ENCODE data around the gene PPP1CA. TPM values are rescaled to one million over a fixed set of nuclear protein-coding genes. Genes with fewer than 3 reads are reported as not detected.

The PPP1CA gene
- total RNA-seq, 1 experiment from 2014 or later = 668 TPM

DNA sequence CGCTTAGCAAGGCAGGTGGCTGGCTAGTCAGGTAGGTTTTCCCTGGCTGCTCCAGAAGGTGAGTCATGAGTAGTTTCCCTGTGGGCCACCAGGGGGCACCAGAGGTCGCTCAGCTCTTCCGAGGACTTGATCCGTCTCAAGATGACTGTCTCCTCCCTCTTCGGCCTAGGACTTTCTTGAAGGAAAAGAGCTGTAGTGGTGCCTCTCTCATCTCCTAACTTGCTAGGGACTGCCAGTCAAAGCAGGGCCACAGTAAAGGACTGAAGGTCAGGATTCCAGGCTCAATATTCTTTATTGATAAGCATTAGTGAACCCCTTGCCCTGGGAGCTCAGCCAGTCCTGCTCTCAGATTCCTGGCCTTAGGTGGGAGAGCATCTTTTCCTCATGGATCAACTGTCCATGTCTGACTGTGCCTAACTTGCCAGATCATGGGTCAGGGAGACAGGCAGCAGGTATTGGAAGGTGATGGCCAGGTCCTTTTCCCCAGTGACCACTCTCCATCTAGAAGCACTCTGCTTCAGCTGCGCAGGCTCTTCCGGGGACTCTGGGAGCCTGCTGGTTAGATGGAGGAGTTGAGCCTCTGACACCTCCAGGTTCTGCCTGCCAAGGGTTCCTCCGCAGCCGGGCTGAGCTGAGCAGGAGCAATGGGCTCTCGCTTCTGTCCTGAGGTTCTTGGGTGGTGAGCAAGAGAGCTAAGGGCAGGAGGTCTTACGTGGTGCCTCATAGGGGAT lies 50.2 kb downstream of the PPP1CA start:
- DNase-seq (ENCODE audit: low read depth in 1 of 2, low spot score in 2 of 2) = peak; percentile 74 to 80
- no peaks in the 10 kb centered on the region for H3K27me3 ChIP-seq (replicated peaks)
- peaks cover 47% of the 10 kb centered on the region for H3K4me1 ChIP-seq (replicated peaks)
- no peak overlapping the region for H3K27ac ChIP-seq
- peaks cover 4% of the 10 kb centered on the region; the same call in 1 of the 2 replicates for H3K36me3 ChIP-seq
- H3K4me3 ChIP-seq = no peak overlapping the region
- H3K9me3 ChIP-seq (replicated peaks) = no peaks in the 10 kb centered on the region

DNA sequence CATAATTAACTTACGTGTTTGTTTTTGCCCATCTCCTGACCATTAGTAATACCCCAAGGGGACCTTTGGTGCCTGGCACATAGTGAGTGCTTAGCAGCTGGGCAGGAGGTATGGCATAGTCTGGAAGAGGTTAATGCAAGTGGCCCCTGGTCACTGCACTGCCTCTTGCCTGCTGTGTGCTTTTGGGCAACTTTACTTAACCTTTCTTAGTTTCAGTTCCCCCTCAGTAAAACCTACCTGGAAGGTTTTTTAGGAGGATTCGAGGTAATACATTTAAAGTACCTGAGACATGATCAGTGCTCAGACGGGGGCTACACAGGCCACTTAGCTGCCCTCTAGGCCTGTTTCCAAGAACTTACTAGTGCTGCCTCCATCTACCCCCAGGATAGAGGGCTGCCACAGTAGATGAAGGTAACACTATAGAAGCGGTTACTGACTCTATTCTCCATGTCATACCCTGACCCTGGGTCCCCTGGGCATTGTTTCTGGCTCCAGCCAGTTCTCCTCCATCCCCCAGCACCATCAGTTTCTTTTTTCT lies 51.7 kb downstream of the PPP1CA start:
- H3K4me1 ChIP-seq (replicated peaks) = peaks cover 32% of the 10 kb centered on the region
- no peak overlapping the region for H3K4me3 ChIP-seq
- no peak for DNase-seq (ENCODE audit: low read depth in 1 of 2, low spot score in 2 of 2)
- H3K27me3 ChIP-seq (replicated peaks) = no peaks in the 10 kb centered on the region
- peaks cover 4% of the 10 kb centered on the region; the same call in 1 of the 2 replicates for H3K36me3 ChIP-seq
- H3K27ac ChIP-seq = no peak overlapping the region
- H3K9me3 ChIP-seq (replicated peaks) = no peaks in the 10 kb centered on the region

DNA sequence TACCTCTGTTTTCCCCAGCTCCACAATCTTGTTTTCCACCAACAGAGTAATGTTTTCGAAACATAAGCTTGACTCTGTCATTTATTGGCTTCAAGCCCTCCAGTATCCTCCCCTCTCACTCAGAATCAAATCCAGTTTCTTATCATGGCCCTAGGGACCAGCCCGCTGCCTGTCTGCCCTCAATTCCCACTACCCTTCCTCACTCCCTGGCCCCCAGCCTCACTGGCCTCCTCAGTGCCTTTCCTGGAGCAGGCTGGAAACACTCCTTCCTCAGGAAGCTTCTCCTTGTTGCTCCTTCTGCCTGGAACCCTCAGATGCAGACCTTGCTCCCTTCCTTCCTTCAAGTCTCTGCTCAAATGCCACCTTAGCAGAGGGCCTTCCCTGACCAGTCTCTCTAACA lies 52.2 kb downstream of the PPP1CA start:
- H3K27ac ChIP-seq = no peak overlapping the region
- no peaks in the 10 kb centered on the region for H3K9me3 ChIP-seq (replicated peaks)
- DNase-seq (ENCODE audit: low read depth in 1 of 2, low spot score in 2 of 2) = no peak
- peaks cover 27% of the 10 kb centered on the region for H3K4me1 ChIP-seq (replicated peaks)
- peaks cover 4% of the 10 kb centered on the region; the same call in 1 of the 2 replicates for H3K36me3 ChIP-seq
- no peaks in the 10 kb centered on the region for H3K27me3 ChIP-seq (replicated peaks)
- H3K4me3 ChIP-seq = no peak overlapping the region

DNA sequence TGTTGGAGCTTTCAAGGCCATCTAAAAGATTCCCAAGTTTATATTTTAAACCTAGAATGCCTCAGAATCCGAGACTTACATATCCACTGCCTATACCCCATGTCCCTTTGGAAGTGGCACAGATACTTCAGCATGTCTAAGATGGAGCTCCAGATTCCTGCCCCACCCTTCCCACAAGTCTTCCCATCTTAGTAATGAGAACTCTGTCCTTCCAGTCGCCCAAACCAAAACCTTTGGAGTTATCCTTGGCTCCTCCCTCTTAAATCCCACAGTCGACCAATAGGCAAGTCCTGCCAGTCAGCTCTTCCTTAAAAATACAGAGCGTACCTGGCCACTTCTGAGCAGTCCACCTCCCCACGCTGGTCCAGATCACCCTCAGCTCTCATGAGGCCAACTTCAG lies 52.6 kb downstream of the PPP1CA start:
- H3K4me3 ChIP-seq = no peak overlapping the region
- H3K27me3 ChIP-seq (replicated peaks) = no peaks in the 10 kb centered on the region
- H3K36me3 ChIP-seq = peaks cover 4% of the 10 kb centered on the region; the same call in 1 of the 2 replicates
- no peak for DNase-seq (ENCODE audit: low read depth in 1 of 2, low spot score in 2 of 2)
- no peak overlapping the region for H3K27ac ChIP-seq
- H3K9me3 ChIP-seq (replicated peaks) = no peaks in the 10 kb centered on the region
- H3K4me1 ChIP-seq (replicated peaks) = peaks cover 23% of the 10 kb centered on the region

Other genes with a start within 250 kb of the PPP1CA start
- 96.2 and 138 TPM in 2 replicates for gene GRK2, start 135.4 kb downstream of the PPP1CA start, total RNA-seq (2014; rRNA removed; shearing (Covaris generic))
- 40.2 and 61.7 TPM in 2 replicates for gene ANKRD13D, start 112.6 kb downstream of the PPP1CA start, total RNA-seq (2014; rRNA removed; shearing (Covaris generic))
- 13.4 and 17.5 TPM in 2 replicates for gene SSH3, start 98.3 kb downstream of the PPP1CA start, total RNA-seq (2014; rRNA removed; shearing (Covaris generic))
- 81.8 and 125 TPM in 2 replicates for gene POLD4, start 48.3 kb downstream of the PPP1CA start, total RNA-seq (2014; rRNA removed; shearing (Covaris generic))
- 6.9 and 9.4 TPM in 2 replicates for gene CLCF1, start 28.3 kb downstream of the PPP1CA start, total RNA-seq (2014; rRNA removed; shearing (Covaris generic))
- gene RAD9A, start 9.9 kb downstream of the PPP1CA start, total RNA-seq (2014; rRNA removed; shearing (Covaris generic)) = 13.8 and 25.1 TPM in 2 replicates
- not detected in 2 replicates for gene TBC1D10C, start 2.2 kb upstream of the PPP1CA start, total RNA-seq (2014; rRNA removed; shearing (Covaris generic))
- gene CARNS1, start 13.8 kb upstream of the PPP1CA start, total RNA-seq (2014; rRNA removed; shearing (Covaris generic)) = not detected in 2 replicates
- 166 and 177 TPM in 2 replicates for gene RPS6KB2, start 26.6 kb upstream of the PPP1CA start, total RNA-seq (2014; rRNA removed; shearing (Covaris generic))
- gene PTPRCAP, start 35.8 kb upstream of the PPP1CA start, total RNA-seq (2014; rRNA removed; shearing (Covaris generic)) = 0.37 TPM in 1 of 2 replicates, not detected in the other
- 123 and 181 TPM in 2 replicates for gene CORO1B, start 41.6 kb upstream of the PPP1CA start, total RNA-seq (2014; rRNA removed; shearing (Covaris generic))
- gene GPR152, start 50.9 kb upstream of the PPP1CA start, total RNA-seq (2014; rRNA removed; shearing (Covaris generic)) = not detected in 2 replicates
- gene CABP4, start 53.5 kb upstream of the PPP1CA start, total RNA-seq (2014; rRNA removed; shearing (Covaris generic)) = not detected in 2 replicates
- 61.1 and 105 TPM in 2 replicates for gene TMEM134, start 67.4 kb upstream of the PPP1CA start, total RNA-seq (2014; rRNA removed; shearing (Covaris generic))
- gene AIP, start 81.2 kb upstream of the PPP1CA start, total RNA-seq (2014; rRNA removed; shearing (Covaris generic)) = 184 and 185 TPM in 2 replicates
- gene PITPNM1, start 103.5 kb upstream of the PPP1CA start, total RNA-seq (2014; rRNA removed; shearing (Covaris generic)) = 11.5 and 18.7 TPM in 2 replicates
- gene CDK2AP2, start 106.3 kb upstream of the PPP1CA start, total RNA-seq (2014; rRNA removed; shearing (Covaris generic)) = 61.9 and 82.4 TPM in 2 replicates
- not detected in 2 replicates for gene CABP2, start 121.6 kb upstream of the PPP1CA start, total RNA-seq (2014; rRNA removed; shearing (Covaris generic))
- gene GSTP1, start 182.0 kb upstream of the PPP1CA start, total RNA-seq (2014; rRNA removed; shearing (Covaris generic)) = 2,425 and 2,720 TPM in 2 replicates
- 308 and 343 TPM in 2 replicates for gene NDUFV1, start 205.1 kb upstream of the PPP1CA start, total RNA-seq (2014; rRNA removed; shearing (Covaris generic))
- 7.4 and 14.0 TPM in 2 replicates for gene NUDT8, start 228.1 kb upstream of the PPP1CA start, total RNA-seq (2014; rRNA removed; shearing (Covaris generic))
- not detected in 2 replicates for gene TBX10, start 237.9 kb upstream of the PPP1CA start, total RNA-seq (2014; rRNA removed; shearing (Covaris generic))
- gene ACY3, start 248.9 kb upstream of the PPP1CA start, total RNA-seq (2014; rRNA removed; shearing (Covaris generic)) = not detected in 2 replicates

All from SJSA1 (cell line).